Hematopoietic multipotent progenitor cell treated with erythropoietin and hydrocortisone succinate and interleukin-3 and kit ligand, for 8 days (in vitro differentiated cells): ENCODE measurements around the gene FTO.

ENCODE experiments used
- DNase-seq: peaks from one replicate; pipeline ENCODE4 v3.0.0-alpha.2; 2015

Gene FTO

DNA sequence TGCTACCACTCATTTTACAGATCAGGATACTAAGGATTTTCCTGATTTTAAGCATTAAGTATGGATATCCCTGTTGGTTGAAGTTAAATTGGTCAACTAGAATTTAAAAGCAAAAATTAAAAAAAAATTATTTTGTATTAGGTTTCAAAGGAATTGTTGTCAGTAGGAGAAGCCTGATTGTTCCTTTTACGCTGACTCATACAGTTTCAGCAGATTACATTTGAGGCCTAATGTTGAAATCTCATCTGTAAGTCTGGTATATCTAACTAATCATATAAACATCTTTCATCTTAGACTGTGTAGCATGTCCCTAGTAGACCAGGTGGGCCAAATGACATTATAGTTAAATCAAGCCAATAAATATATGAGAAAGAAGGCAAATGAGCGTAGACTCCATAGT is 83.5 kb downstream of the FTO start:
- no peak for DNase-seq

DNA sequence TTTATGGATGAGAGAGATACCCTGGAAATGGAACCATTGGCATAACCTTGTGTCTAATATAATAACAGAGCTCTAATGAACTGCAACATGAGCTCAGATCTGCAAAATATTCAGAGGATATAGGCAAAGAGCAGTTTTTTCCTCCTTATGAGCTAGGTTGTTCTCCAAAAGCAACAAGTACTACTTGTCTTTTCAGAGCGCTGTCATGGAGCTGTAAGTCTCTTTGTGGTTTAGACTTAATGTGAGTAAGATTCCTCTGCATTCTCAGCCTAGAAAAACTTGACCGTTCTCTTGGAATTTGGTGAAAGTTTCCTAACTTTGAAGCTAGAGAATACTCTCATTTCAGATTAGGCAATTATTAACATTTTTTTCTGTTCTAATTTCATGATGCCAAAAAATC is 85.2 kb downstream of the FTO start:
- no peak for DNase-seq

DNA sequence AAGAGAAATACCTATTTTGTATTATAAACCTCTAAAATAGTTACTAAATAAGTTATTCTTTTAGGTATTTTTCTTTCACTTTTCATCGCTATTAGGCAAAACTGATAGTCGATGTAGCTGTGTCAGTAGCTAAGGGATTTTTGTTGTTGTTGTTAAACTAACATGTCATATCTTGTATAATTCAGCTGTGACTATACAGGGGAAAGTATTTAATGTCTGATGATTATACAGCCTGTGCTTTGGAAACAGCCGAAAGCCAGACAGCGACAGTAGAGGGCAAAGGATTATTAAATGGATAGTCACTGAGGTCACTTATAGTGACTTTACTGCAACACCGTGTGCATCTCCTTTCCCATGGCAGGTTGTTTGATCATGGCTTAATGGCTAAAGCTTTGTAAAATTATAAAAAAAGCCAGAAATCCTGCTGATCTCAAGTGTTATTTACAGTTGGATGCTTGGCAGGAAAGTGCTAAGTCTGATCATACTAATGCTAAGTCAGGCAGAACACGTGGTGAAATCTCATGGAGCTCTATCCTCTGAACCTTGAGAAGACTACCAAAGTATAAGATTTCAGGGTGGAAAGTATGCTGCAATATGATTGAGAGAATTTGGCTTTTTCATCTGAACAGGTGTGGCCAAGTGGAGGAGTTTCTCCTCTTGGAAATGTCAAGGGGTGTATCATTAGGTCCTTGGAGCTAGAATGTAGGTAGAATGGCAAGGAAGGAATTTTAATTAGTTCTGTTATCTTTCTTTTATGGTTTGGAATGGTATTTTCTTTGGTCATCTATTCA is 88.4 kb downstream of the FTO start:
- DNase-seq = no peak

DNA sequence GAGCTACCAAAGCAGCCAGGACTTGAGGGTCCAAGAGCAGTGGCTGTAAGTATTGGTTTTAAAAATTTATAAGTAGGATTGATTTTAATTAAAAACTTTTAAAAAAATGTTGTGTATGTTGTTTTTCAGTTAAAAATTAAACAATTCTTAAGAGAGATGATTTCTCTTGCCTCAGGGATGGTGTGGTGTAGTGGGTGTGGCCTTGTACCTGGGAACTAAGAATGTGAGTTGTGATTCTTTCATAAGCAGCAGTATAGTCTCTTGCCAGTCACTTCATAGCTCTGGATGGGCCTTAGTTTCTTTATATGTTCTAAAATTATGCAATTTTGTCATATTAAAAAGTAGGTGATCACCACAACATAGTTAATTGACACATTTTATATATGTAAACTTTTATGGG is 99.5 kb downstream of the FTO start:
- no peak for DNase-seq

DNA sequence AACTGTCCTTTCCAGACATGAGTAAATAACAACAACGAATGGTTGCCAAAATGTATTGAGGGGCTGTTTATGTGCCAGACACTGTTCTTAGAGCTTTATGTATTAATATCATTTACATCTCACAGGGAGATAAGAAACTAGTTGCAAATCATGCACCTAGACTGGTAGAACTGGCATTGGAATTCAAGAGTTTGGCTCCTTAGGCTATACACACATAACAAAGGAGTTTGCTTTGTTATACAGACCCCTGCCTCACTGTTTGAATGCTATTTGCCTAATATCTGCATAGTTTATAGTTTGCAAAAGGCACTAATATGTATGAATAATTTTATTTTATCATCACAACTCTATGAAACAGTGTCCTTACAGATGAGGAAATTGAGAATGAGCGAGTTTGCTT is 100.0 kb downstream of the FTO start:
- no peak for DNase-seq

DNA sequence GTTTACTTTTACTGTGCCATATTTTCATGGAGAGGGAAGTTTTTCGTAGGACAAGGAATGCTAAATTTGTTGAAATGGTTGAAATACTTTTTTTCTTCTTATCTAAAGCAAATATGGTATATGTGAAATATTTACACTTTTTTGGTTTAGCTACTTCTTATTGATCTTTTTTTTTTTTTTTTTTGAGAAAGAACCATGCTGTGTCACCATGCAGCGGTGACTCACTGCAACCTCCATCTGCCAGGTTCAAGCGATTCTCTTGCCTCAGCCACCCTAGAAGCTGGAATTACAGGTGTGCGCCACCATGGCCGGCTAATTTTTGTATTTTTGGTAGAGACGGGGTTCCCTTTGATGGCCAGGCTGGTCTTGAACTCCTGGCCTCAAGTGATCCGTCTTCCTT is 100.5 kb downstream of the FTO start:
- DNase-seq = no peak

DNA sequence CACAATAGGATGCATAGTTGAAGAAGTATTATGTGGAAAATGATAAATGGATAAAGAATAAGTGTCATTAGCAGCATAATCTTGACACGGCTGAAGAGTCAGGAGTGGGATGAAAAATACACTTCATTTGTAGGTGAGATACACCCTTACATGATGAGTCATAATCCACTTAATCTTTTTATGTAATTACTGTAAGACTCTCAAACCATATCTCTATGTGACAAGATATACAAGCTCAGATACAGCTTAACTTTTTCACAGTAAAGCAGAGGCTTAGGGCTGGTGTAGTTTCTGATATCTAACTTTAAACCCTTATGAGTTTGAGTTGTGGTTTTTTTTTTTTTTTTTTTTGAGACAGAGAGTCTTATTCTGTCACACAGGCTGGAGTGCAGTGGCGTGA is 101.2 kb downstream of the FTO start:
- DNase-seq = peak; percentile 58

DNA sequence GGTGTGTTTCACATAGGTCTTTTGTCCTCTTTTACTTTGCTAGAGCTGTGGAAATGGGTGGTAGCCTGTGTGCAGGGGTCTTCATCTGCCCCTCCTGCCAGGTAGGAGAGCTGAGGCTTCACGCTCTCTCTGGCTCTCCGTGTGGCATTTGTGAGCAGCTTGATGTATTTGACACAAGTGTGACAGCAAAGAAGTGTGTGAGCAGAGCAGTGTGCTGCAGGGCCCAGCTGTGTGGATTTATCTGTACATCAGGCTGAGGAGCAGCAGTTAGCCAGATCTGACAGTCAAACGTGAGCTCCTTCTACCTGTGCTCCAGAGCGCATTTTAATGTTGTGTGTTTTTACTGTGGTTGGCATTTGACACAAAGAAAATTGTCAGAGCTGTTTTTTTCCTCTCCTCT is 101.8 kb downstream of the FTO start:
- DNase-seq = no peak

DNA sequence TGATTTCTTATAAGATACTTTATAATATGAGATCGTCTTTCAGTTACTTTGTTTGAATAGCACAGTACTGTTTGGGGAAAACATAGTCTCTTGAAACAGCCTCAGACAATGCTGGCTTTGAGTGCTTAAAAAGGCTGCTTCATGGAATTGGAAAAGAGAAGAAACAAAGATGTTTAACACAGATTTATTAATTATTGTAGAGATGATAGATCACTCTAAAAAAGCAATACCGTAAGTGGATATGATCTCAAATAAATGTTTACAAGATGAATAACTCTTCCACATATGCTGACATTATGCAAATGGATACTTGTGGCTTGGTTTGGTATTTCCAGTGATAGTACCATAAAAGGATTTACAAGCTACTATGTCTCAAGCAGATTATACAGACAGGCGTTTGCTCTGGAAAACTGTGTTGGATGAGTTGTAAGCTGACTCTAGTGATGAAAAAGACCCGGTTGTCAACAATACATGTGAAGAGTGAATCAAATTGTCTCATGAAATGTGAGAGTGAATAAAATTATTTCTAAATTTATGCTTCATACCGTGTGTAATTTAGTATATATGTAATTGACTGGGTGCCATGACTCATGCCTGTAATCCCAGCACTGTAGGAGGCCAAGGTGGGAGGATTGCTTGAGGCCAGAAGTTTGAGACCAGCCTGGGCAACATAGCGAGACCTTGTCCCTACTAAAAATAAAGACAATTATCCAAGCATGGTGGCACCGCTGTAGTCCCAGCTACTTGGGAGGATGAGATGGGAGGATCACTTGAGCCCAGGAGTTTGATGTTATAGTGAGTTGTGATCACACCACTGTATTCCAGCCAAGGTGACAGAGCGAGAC is 105.4 kb downstream of the FTO start:
- DNase-seq = no peak

DNA sequence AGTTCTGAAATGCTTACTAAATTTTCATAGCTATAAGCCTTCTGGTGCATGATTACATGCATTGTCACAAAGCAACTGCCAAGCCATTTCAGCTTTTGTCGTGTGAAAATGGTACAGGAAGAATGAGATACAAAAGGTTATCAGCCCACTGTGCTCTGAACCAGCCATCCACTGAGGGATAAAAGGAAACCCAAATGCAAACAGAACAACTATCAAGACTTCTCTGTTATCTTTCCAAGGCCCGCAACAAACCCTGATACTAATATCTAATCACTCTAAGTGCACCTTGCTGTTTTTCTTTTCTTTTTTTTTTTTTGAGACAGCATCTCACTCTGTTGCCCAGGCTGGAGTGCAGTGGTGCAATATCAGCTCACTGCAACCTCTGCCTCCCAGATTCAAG is 109.0 kb downstream of the FTO start:
- peak; percentile 68 for DNase-seq

DNA sequence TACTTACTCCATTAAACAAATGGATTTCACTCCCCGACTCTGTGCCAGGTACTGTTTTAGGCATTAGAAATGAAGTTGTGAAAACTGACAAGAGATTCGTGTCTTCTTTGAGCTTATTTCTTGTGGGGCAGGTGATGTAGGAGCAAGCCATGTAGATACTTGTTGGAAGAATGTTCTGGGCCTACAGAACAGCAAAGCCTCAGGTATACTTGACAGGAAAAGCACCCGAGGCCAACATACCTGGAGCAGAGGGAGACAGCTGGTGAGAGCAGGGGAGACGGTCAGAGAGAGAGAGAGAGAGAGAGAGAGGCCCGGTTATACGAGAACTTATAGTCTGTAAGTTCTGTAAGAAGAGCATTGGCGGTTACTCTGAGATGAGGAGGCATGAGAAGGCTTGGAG is 110.8 kb downstream of the FTO start:
- DNase-seq = no peak

DNA sequence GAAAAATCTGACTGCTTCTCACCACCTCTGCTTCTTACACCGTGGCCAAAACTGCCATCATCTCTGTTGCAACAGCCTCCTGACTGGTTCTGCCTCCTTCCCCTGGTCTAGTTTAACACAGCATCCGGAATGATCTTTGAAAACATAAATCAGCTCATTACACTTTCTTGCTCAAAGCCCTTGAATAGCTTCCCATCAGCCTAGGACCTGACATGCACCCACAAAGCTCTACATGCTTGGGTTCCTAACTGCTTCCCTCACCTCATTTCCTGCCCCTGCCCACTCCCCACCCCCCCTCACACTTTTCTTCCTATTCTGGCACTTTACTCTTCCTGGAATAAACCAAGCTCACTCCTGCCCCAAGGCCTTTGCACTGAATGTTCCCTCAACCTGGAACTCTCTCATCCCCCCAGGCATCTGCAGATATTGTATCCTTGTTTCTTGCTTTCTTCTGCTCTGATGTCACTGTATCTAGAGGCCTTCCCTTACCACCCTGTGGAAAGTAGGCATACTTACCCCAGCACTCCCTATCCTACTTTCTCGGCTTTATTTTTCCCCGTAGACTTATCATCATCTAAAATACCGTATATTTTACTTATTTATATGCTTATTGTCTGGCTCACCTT is 112.4 kb downstream of the FTO start:
- DNase-seq = no peak

DNA sequence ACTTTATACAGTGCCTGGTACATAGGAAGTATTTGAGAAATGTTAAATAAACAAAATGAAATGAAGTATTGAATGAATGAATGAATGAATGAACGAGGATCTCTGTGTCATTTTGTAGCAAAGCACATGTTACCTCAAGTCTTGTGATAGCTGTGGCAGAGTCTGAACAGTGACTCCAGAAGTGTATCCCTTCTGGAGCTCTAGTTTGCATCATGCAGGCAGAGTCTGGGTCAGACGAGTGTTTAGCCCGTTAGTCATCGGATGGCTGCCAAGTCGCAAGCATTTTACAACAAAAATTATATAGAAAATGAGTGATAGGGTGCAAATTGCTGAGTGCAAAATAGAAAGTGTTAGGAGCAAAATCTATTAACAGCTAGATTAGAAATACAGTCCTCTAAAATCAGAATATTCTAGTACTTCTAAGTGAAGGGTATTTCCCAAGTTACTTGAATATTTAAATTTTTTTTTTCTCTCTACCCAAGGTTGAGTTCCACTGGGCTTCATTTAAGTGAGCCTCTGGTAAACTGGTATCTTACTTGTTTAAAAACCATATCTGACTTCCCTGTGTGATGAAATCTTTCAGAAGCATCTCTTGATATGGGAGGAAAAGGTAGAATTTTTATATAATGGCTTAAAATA is 113.3 kb downstream of the FTO start:
- no peak for DNase-seq

DNA sequence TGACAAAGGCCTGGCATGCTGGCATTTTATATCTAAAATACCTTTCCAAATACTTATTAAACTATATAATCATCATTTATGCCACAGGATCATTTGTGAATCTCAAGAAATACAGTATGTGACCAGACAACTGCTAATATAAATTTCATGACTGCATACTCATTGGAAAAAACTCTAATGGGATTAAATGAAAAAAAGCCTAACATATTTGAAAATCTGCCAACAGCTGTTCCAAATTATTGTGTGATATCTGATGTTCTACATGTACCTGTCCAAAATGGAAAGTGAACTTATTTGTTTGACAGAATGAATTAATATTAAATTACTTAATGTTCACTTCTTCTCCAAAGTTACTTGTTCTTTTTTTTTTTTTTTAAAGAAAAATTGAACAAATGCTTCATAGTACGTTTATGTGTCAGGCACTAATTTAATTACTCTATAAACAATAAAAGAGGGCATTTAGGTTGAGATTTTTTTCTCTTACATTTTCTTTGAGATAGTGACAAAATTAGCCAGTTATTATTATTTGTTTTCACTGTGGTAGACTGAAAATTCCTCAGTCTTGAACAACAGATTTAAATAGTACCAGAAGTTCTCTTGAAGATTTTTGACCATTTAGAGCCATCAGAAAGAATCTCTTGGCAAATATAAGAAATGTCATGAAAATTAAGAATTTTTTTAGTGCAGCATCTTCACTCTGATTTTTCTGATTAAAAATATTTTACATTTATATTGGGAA is 114.0 kb downstream of the FTO start:
- no peak for DNase-seq

DNA sequence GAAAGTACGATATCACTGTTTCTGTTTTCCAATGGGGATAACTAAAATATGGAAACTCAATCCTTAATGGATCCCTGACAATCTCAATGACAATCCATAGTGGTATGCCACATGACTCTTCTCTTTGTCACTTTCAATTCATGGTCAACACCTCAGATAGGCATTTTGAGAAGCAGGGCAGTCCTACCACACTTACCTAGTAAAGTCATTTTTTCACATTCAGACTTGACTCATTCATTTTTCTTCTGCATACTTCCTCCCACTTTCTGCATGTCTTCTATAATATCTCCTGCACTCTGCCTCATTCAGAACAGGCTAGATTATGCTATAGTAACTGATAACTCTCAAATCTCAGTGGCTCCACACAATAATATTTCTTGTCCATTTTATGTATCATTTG is 117.5 kb downstream of the FTO start:
- no peak for DNase-seq

DNA sequence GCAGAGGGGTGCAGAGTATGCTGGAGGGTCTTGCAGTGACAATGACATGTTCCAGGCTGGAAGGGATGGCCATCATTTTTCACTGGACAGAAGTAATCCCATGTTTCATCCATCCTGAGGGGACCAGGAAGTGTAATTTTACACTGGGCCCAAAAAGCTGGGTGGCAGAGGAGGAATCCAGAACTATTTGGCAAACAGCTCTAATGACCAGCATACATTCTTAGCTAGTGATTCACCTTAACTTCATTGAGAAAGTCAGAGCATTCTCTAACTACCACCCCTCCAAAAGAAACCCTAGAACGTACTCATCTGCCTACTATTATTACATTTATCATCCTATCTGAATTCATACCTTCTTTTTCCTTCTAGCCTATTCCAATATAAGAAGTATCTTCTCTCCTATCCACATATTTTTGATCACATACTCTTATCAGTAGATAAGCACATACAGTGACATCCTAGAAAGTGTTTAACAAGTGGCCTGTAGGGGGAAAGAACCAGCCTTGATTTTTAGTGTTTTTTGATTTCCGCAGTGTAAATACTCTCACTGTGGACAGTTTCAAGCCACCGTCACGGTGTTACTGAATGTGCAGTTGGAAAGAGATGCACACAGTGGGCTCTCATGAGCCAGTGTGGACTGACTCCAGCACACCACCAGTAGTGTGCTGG is 118.1 kb downstream of the FTO start:
- DNase-seq = no peak

DNA sequence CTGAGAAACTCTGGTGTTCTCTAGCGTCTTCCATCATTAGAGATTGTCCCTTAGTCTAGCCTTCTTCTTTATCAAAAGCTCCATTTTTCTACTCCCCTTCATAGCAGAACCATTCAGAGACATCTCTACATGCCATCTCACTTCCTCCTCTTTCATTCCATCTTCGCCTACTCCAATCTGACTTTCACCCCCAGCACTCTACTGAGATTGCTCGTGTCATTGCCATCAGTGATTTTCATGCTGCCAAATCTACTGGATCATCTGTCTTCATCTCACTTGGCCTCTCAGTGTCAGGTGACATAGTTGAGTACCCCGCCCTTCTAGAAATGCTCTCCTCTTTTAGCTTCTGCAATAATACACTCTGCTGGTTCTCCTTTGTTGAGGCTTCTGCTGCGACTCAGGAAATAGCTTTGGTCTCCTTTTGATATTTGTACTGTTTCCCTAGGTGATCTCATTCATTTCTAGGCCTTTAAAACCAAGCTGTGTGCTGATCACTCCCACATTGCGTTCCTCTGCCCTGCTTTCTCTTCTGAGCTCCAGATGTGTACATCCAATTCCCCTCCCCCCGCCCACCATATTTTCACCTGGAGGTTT is 119.1 kb downstream of the FTO start:
- no peak for DNase-seq

DNA sequence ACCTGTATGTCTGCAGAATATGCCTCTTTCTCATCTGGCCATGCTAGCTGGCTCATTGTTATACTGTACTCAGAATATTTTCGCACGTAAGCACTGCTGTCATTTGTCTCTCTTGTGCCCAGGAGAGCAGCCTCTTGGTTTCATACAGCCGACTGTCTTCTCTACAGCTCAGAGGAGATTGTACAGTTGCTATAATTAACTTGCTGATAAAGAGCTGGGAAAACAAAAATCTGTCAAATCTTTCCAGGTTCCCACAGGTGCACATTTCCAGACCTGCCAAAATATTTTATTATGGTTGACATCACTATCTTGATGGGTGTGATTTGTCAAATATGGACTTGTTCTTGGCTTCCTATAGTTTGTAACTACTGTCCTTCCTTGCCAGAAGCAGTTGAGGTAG is 122.7 kb downstream of the FTO start:
- no peak for DNase-seq

DNA sequence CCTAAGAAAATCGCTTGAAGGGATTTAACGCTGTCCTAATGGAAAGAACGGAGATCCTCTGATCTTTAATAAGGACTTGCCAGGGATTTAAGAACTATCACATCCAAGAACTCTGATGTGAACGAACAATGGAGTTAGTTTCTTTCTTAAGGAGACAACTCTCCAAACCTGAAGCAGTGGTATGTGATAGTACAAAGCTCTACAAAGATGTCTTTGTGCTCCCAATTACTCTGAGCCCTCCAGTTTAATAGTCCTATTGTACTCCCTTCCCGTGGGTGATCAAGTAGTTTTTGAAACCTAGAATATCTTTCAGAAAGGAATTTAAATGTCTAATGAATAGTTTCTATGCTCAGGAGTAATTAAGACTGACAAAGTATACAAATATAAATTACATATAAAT is 123.8 kb downstream of the FTO start:
- DNase-seq = no peak

DNA sequence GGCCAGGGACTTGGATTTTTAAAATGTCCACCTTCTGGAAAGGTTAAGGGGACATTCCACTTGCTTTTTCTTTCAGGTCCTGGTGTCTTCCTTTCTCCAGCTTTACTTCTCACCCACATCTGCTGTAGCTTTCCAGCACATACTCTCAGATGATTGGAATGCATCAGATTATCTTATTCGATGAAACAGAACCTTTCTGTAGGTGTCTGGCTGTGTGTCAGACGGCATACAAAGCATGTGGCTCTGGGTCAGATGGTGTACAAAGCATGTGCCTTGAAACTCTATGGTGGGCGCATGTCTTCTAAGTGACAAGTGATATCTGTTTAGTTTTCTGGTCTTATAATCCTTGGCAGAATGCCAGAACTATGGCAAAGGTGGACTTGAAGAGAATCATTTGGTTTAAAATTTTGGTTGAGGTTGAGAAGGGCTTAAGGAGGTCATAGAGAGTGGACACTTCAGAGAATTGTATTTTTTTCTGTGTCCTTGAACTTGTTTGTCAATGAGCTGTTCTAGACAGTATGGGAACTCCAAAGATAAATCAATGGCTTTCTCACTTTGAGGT is 125.3 kb downstream of the FTO start:
- DNase-seq = no peak

DNA sequence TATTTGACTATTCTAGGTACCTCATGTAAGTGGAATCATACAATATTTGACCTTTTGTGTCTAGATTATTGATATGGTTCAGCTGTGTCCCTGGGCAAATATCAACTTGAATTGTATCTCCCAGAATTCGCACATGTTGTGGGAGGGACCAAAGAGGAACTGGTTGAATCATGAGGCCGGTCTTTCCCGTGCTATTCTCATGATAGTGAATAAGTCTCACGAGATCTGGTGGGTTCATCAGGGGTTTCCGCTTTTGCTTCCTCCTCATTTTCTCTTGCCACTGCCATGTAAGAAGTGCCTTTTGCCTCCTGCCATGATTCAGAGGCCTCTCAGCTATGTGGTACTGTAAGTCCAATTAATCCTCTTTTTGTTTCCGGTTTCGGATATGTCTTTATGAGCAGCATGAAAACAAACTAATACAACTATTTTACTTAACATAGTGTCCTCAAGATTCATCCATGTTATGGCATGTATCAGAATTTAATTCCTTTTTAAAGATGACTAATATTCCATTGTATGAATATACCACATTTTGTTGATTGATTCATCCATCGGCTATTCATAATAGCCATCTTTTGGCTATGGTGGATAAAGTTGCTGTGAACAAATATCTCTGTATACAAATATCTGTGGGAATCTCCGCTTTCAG is 129.1 kb downstream of the FTO start:
- no peak for DNase-seq
